ENCODE measurements around the gene CCT5. TPM values are rescaled to one million over a fixed set of nuclear protein-coding genes. Genes with fewer than 3 reads are reported as not detected.
"Not testable (repeated sequence)": the region's sequence is repeated elsewhere in the genome, so short reads cannot be mapped to it uniquely, and the experiment has no call there.

CCT5 gene
- total and polyA plus RNA-seq, 2 donors (not counting 1 experiment from before 2014, with no cell fraction given), result 74.3 to 77.7 TPM

DNA sequence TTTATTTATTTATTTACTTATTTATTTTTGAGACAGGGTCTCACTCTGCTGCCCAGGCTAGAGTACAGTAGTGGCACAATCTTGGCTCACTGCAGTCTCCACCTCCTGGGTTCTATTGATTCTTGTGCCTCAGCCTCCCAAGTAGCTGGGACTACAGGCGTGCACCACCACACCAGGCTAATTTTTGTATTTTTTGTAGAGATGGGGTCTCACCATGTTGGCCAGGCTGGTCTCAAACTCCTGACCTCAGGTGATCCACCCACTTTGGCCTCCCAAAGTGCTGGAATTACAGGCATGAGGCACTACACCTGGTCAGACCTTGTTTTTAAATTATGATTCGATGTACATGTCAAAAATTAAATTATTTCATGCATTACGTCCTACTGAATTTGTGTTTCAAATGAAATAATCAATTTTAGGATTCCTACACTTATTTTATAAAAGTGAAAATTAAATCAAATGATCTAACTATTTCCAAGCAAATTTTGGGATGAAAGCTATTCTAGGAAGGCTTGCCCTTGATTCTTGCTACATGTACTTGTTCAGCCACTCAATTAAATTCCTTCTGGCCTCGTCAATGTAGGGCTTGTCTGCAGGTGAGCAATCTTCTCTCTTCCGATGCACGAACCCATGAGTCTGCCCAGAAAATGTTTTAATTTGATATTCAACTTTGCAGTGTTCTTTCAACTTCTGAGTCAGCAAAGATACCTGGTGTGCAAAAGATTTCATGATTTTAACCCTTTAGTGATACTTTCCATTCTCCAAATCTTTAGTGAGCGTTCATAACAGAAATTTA lies 30.0 kb downstream of the CCT5 start:
- ChIA-PET POLR2A (no interaction called here), CTCF (no interaction called here)
- peaks cover 13% of the 10 kb centered on the region for H3K27me3 Mint-ChIP-seq
- no peaks in the 10 kb centered on the region for H3K79me2 ChIP-seq (ENCODE audit: control insufficient read depth, insufficient read depth, low read length)
- ATAC-seq (ENCODE audit: low read depth) (no peak), DNase-seq (no peak)
- 98% methylated on average over 4 of the region's 7 CpGs for WGBS (ENCODE audit: insufficient coverage)
- H3K36me3 ChIP-seq (replicated peaks in 1 of 2; ENCODE audit: control extremely low read depth in 1 of 2, control insufficient read depth in 1 of 2, extremely low read depth in 1 of 2, insufficient read depth in 2 of 2, low read length in 1 of 2), result no peaks in the 10 kb centered on the region
- intact Hi-C loops (cut with micrococcal nuclease), result no loop called here
- no peak for TF ChIP-seq EZH2 (IDR thresholded peaks at IDR 0.05; ENCODE audit: borderline replicate concordance, insufficient read depth, low read depth, low read length, poor library complexity, severe bottlenecking)
- H3K4me1 ChIP-seq (ENCODE audit: control insufficient read depth in 2 of 2, insufficient read depth in 2 of 2, low read length in 2 of 2), result peaks cover 4 to 6% of the 10 kb centered on the region in 2 donors
- no peaks in the 10 kb centered on the region for H3K27me3 ChIP-seq (replicated peaks in 1 of 4; ENCODE audit: control extremely low read depth in 1 of 4, control insufficient read depth in 3 of 4, insufficient read depth in 4 of 4, low read length in 3 of 4)
- no peak overlapping the region for H2AFZ ChIP-seq (ENCODE audit: insufficient read depth, low read depth, low read length, poor library complexity, severe bottlenecking)
- no peak overlapping the region for H3K4me2 ChIP-seq (replicated peaks; ENCODE audit: low read depth, low read length, poor library complexity, severe bottlenecking)
- no peak overlapping the region for H3K9ac ChIP-seq (ENCODE audit: low read length)
- no peak overlapping the region for H3K27ac ChIP-seq (ENCODE audit: low read length in 2 of 2)
- no peaks in the 10 kb centered on the region for H4K20me1 ChIP-seq (ENCODE audit: control insufficient read depth, insufficient read depth, low read length, poor library complexity, severe bottlenecking)
- no peaks in the 10 kb centered on the region for H3K9me3 ChIP-seq (ENCODE audit: control extremely low read depth in 1 of 3, control insufficient read depth in 2 of 3, insufficient read depth in 1 of 3, low read length in 2 of 3)
- no peak overlapping the region for H3K27ac Mint-ChIP-seq
- H3K9me3 Mint-ChIP-seq (ENCODE audit: insufficient read depth), result no peaks in the 10 kb centered on the region
- H3K4me3 ChIP-seq (ENCODE audit: control extremely low read depth in 1 of 5, extremely low read depth in 1 of 5, insufficient read depth in 1 of 5, low read depth in 2 of 5, low read length in 4 of 5), result no peak overlapping the region
- peaks cover 8% of the 10 kb centered on the region for H3K4me1 Mint-ChIP-seq
- no peak overlapping the region for H3K4me3 Mint-ChIP-seq

DNA sequence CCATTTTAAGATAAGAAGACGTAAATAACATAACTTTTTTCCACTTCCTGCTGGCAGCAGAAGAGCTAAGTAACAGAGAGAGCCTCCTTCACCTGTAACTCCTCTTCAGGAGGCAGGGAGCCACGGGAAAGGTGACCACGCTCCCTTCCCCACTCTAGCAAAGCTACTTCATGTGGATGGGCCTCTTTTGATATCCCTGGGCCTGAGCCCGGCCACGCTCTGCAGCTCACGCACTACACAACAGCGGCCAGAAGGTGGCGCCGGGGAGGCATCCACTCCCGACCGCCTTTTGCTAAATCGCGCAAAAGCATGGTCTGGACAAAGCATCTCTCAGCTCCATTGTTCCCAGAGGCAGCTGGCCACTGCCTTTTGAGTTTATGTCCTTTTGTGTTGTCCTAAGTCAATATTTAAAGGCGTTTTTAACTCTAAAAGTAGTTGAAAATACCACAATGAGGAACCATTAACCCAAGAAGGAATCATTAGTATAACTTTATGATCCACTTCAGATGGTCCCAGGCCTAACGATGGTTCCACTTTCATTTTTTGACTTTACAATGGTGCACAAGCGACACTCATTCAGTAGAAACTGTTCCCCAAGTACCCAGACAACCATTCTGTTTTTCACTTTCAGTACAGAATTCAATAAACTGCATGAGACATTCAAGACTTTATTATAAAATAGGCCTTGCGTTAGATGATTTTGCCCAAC lies 34.0 kb downstream of the CCT5 start:
- no peaks in the 10 kb centered on the region for H3K9me3 Mint-ChIP-seq (ENCODE audit: insufficient read depth)
- WGBS (ENCODE audit: insufficient coverage), result 10% methylated on average over 14 of the region's 17 CpGs
- peaks cover 12% of the 10 kb centered on the region for H3K4me1 Mint-ChIP-seq
- Histone ChIP-seq H3K79me2 (ENCODE audit: control insufficient read depth, insufficient read depth, low read length) (no peaks in the 10 kb centered on the region), H4K20me1 (ENCODE audit: control insufficient read depth, insufficient read depth, low read length, poor library complexity, severe bottlenecking) (no peaks in the 10 kb centered on the region), H3K9ac (ENCODE audit: low read length) (no peak overlapping the region), H3K9me3 (ENCODE audit: control extremely low read depth in 1 of 3, control insufficient read depth in 2 of 3, insufficient read depth in 1 of 3, low read length in 2 of 3) (no peaks in the 10 kb centered on the region), H3K4me3 (ENCODE audit: control extremely low read depth in 1 of 5, extremely low read depth in 1 of 5, insufficient read depth in 1 of 5, low read depth in 2 of 5, low read length in 4 of 5) (no peak overlapping the region), H3K27me3 (replicated peaks in 1 of 4; ENCODE audit: control extremely low read depth in 1 of 4, control insufficient read depth in 3 of 4, insufficient read depth in 4 of 4, low read length in 3 of 4) (peaks cover 0 to 3% (median 0%) of the 10 kb centered on the region in 4 experiments), H3K27ac (ENCODE audit: low read length in 2 of 2) (no peak overlapping the region), H3K4me2 (replicated peaks; ENCODE audit: low read depth, low read length, poor library complexity, severe bottlenecking) (peak overlapping the region; percentile 48), H3K4me1 (ENCODE audit: control insufficient read depth in 2 of 2, insufficient read depth in 2 of 2, low read length in 2 of 2) (peaks cover 4 to 15% of the 10 kb centered on the region in 2 donors), H2AFZ (ENCODE audit: insufficient read depth, low read depth, low read length, poor library complexity, severe bottlenecking) (peak overlapping the region; percentile 74), H3K36me3 (replicated peaks in 1 of 2; ENCODE audit: control extremely low read depth in 1 of 2, control insufficient read depth in 1 of 2, extremely low read depth in 1 of 2, insufficient read depth in 2 of 2, low read length in 1 of 2) (no peaks in the 10 kb centered on the region)
- intact Hi-C loops (cut with micrococcal nuclease), result loop anchor here (1.0 to 2.0 kb wide), 3 partner anchors 71 to 344 kb away; no protein-coding TSS in a partner anchor
- ChIA-PET CTCF (interaction anchor here (0.6 to 3.2 kb wide), 32 partner anchors 8 to 344 kb away, joined by 3 to 41 read pairs (median 4); partner anchors contain the start of genes MARCHF6 and ROPN1L), POLR2A (no interaction called here)
- H3K27me3 Mint-ChIP-seq, result peaks cover 12% of the 10 kb centered on the region
- no peak overlapping the region for H3K4me3 Mint-ChIP-seq
- H3K27ac Mint-ChIP-seq, result no peak overlapping the region
- DNase-seq, result peak; percentile 81
- TF ChIP-seq EZH2 (IDR thresholded peaks at IDR 0.05; ENCODE audit: borderline replicate concordance, insufficient read depth, low read depth, low read length, poor library complexity, severe bottlenecking), result no peak
- TF ChIP-seq, protein P1, sequence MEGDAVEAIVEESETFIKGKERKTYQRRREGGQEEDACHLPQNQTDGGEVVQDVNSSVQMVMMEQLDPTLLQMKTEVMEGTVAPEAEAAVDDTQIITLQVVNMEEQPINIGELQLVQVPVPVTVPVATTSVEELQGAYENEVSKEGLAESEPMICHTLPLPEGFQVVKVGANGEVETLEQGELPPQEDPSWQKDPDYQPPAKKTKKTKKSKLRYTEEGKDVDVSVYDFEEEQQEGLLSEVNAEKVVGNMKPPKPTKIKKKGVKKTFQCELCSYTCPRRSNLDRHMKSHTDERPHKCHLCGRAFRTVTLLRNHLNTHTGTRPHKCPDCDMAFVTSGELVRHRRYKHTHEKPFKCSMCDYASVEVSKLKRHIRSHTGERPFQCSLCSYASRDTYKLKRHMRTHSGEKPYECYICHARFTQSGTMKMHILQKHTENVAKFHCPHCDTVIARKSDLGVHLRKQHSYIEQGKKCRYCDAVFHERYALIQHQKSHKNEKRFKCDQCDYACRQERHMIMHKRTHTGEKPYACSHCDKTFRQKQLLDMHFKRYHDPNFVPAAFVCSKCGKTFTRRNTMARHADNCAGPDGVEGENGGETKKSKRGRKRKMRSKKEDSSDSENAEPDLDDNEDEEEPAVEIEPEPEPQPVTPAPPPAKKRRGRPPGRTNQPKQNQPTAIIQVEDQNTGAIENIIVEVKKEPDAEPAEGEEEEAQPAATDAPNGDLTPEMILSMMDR (IDR thresholded peaks at IDR 0.05), result peak; percentile 98
- peak; percentile 97 for ATAC-seq (ENCODE audit: low read depth)

DNA sequence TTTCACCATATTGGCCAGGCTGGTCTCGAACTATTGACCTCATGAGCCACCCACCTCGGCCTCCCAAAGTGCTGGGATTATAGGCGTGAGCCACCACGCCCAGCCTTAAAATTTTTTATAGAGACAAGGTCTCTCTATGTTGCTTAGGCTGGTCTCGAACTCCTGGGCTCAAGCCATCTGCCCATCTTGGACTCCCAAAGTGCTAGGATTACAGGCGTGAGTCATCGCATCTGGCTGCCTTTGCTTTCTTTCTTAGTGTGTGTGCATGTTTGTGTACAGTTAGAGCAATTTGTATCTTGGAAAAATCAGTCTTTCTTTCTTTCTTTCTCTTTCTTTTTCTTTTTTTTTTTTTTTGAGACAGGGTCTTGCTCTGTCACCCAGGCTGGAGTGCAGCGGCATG lies 35.3 kb downstream of the CCT5 start:
- H3K9me3 ChIP-seq (ENCODE audit: control extremely low read depth in 1 of 3, control insufficient read depth in 2 of 3, insufficient read depth in 1 of 3, low read length in 2 of 3); DNase-seq; H3K27me3 ChIP-seq (replicated peaks in 1 of 4; ENCODE audit: control extremely low read depth in 1 of 4, control insufficient read depth in 3 of 4, insufficient read depth in 4 of 4, low read length in 3 of 4); H3K27ac ChIP-seq (ENCODE audit: low read length in 2 of 2); H4K20me1 ChIP-seq (ENCODE audit: control insufficient read depth, insufficient read depth, low read length, poor library complexity, severe bottlenecking); H3K4me3 Mint-ChIP-seq; H3K9ac ChIP-seq (ENCODE audit: low read length); H3K9me3 Mint-ChIP-seq (ENCODE audit: insufficient read depth); H3K36me3 ChIP-seq (replicated peaks in 1 of 2; ENCODE audit: control extremely low read depth in 1 of 2, control insufficient read depth in 1 of 2, extremely low read depth in 1 of 2, insufficient read depth in 2 of 2, low read length in 1 of 2); ATAC-seq (ENCODE audit: low read depth); H2AFZ ChIP-seq (ENCODE audit: insufficient read depth, low read depth, low read length, poor library complexity, severe bottlenecking); H3K4me3 ChIP-seq (ENCODE audit: control extremely low read depth in 1 of 5, extremely low read depth in 1 of 5, insufficient read depth in 1 of 5, low read depth in 2 of 5, low read length in 4 of 5); H3K27ac Mint-ChIP-seq; H3K4me2 ChIP-seq (replicated peaks; ENCODE audit: low read depth, low read length, poor library complexity, severe bottlenecking); H3K79me2 ChIP-seq (ENCODE audit: control insufficient read depth, insufficient read depth, low read length): not testable (repeated sequence)
- intact Hi-C loops (cut with micrococcal nuclease), result loop anchor here (2.0 kb wide), 2 partner anchors 69 to 79 kb away; no protein-coding TSS in a partner anchor
- Mint-ChIP-seq H3K27me3 (peaks cover 12% of the 10 kb centered on the region), H3K4me1 (peaks cover 12% of the 10 kb centered on the region)
- CTCF ChIA-PET, result interaction anchor here (0.7 to 2.0 kb wide), 5 partner anchors 12 to 343 kb away, joined by 3 to 7 read pairs (median 6); no protein-coding TSS in a partner anchor
- whole genome bisulfite sequencing (ENCODE audit: insufficient coverage), result 100% methylated on average over 5 of the region's 8 CpGs
- H3K4me1 ChIP-seq (ENCODE audit: control insufficient read depth in 2 of 2, insufficient read depth in 2 of 2, low read length in 2 of 2), result peaks cover 4 to 15% of the 10 kb centered on the region in 2 donors
- POLR2A ChIA-PET, result interaction anchor here (0.6 kb wide), 1 partner anchor 386 kb away, joined by 4 read pairs; no protein-coding TSS in a partner anchor
